K562 (cell line): ENCODE data around the gene PPP6R1. TPM values are rescaled to one million over a fixed set of nuclear protein-coding genes. Genes with fewer than 3 reads are reported as not detected.

Experiments
- ARID2 ChIP-seq: fragments of 450-650 bp; IDR thresholded peaks from 2 replicates; pipeline ENCODE4 v1.6.1; 2017; ENCODE audit warnings: antibody characterized with exemption, mild to moderate bottlenecking
- BRD9 ChIP-seq: fragments of 450-650 bp; IDR thresholded peaks from 2 replicates; pipeline ENCODE4 v1.6.1; 2018; ENCODE audit warnings: low read depth; ENCODE audit not compliant: partially characterized antibody
- CTBP1 ChIP-seq: fragments of 450-650 bp; IDR thresholded peaks from 2 replicates; pipeline ENCODE4 v1.6.1; 2016; ENCODE audit warnings: borderline replicate concordance
- E2F8 ChIP-seq: fragments of 450-650 bp; IDR thresholded peaks from 2 replicates; pipeline ENCODE4 v1.7.1; 2018; ENCODE audit warnings: mild to moderate bottlenecking, low read depth; ENCODE audit not compliant: partially characterized antibody
- ELF1 ChIP-seq: fragments of 200-800 bp; sonication (Bioruptor generic); IDR thresholded peaks from 2 replicates; pipeline ENCODE4 v1.6.1; 2016; ENCODE audit warnings: missing genetic modification characterization, missing compliant biosample characterization
- ESRRB ChIP-seq: fragments of 250-450 bp; sonication (Bioruptor Pico); IDR thresholded peaks from 2 replicates; pipeline ENCODE4 v1.5.0; 2020; ENCODE audit warnings: mild to moderate bottlenecking, moderate library complexity, borderline replicate concordance
- HDAC1 ChIP-seq, 2 experiments: fragments of 450-650 bp; IDR thresholded peaks; 2 replicates each; pipeline ENCODE4 v1.6.1; 2016 to 2017; ENCODE audit warnings: inconsistent platforms in 1 of 2, mild to moderate bottlenecking in 1 of 2, moderate library complexity in 1 of 2
- HDAC2 ChIP-seq: fragments of 450-650 bp; IDR thresholded peaks from 2 replicates; pipeline ENCODE4 v1.6.1; 2016; ENCODE audit warnings: mild to moderate bottlenecking
- HINFP ChIP-seq: fragments of 450-650 bp; conservative IDR thresholded peaks from 2 replicates; pipeline ENCODE4 v1.6.1; 2016; ENCODE audit warnings: missing genetic modification characterization, low read depth, mild to moderate bottlenecking, control low read depth, missing compliant biosample characterization
- MLLT1 ChIP-seq, 2 experiments: fragments of 450-650 bp; IDR thresholded peaks; 2 replicates each; pipeline ENCODE4 v1.6.1; 2016
- POLR2G ChIP-seq: fragments of 200-400 bp; formaldehyde crosslinking; IDR thresholded peaks from 2 replicates; pipeline ENCODE4 v1.6.1; 2017; ENCODE audit warnings: low read depth, mild to moderate bottlenecking, antibody characterized with exemption, low read length, moderate library complexity
- PTTG1 ChIP-seq: fragments of 450-650 bp; IDR thresholded peaks from 2 replicates; pipeline ENCODE4 v1.6.1; 2016; ENCODE audit warnings: low read depth, mild to moderate bottlenecking, missing genetic modification characterization, missing compliant biosample characterization
- RAD21 ChIP-seq, 2 experiments: fragments of 250-450 bp in 1 of 2; fragments of 450-650 bp in 1 of 2; sonication (Bioruptor Pico) in 1 of 2; formaldehyde crosslinking in 1 of 2; IDR thresholded peaks in 1 of 2; conservative IDR thresholded peaks in 1 of 2; 2 replicates each; pipeline versions ENCODE4 v1.4.0 to v1.8.0; 2020 to 2022; ENCODE audit warnings: mild to moderate bottlenecking in 2 of 2, moderate library complexity in 1 of 2
- SMARCA5 ChIP-seq: fragments of 450-650 bp; IDR thresholded peaks from 2 replicates; pipeline ENCODE4 v1.6.1; 2016
- TCF7 ChIP-seq: sonication (generic); IDR thresholded peaks from 2 replicates; pipeline ENCODE4 v1.6.1; 2016; ENCODE audit warnings: antibody characterized with exemption, borderline replicate concordance
- TSC22D4 ChIP-seq: fragments of 450-650 bp; IDR thresholded peaks from 2 replicates; pipeline ENCODE4 v1.6.1; 2016; ENCODE audit warnings: missing genetic modification characterization, missing biosample characterization, control low read depth
- polyA plus RNA-seq, 8 experiments: library from polyadenylated mRNA; depleted of rRNA in 4 of 8; stranded (reverse) in 5 of 8; unstranded in 3 of 8; fragments of >200 nt; fragmentation: Nextera tagmentation in 2 of 8; fragmentation: Illumina TruSeq in 1 of 8; extraction: Ambion mirVana in 2 of 8; extraction: Trizol in 1 of 8; gene quantifications; 2 replicates each; pipeline versions ENCODE4 v1.2.1 to v1.2.3, GENCODE V29; 2011 to 2014; ENCODE audit warnings: inconsistent platforms in 1 of 8, missing spikeins in 1 of 8
- total RNA-seq, 7 experiments: library from RNA; depleted of rRNA in 6 of 7; stranded (reverse); fragments of >200 nt in 6 of 7; fragmentation: Illumina TruSeq in 2 of 7; extraction: Trizol in 2 of 7; gene quantifications; 2 replicates each; pipeline versions ENCODE4 v1.2.1 to v1.2.3, GENCODE V29; 2011 to 2021; ENCODE audit warnings: low replicate concordance in 1 of 7

PPP6R1 gene
- total and polyA plus RNA-seq, 9 of the 15 experiments (the other 6 are each of a cell fraction or from before 2014, with no cell fraction given), result 0.48 to 135 (median 37.2) TPM

- TF ChIP-seq MLLT1 (IDR thresholded peaks at IDR 0.05), result no peak
- TF ChIP-seq ESRRB (CRISPR knock-in tag), result no peak
- no peak for TF ChIP-seq SMARCA5
- TF ChIP-seq TSC22D4 (tag), result no peak
- TF ChIP-seq E2F8, result peak; percentile 50
- TF ChIP-seq PTTG1 (tag), result no peak
- TF ChIP-seq HDAC1 (IDR thresholded peaks at IDR 0.05), result 0 out of 4 replicates have a peak, but pooled peaks of 1 of the 2 experiments have one; percentile 29
- peak; percentile 94 for TF ChIP-seq CTBP1
- peak; percentile 58; the same call in 1 of the 2 replicates for TF ChIP-seq HDAC2
- TF ChIP-seq HINFP, result no peak
- TF ChIP-seq TCF7, result no peak
- no peak for TF ChIP-seq POLR2G
- no peak for TF ChIP-seq ELF1
- TF ChIP-seq RAD21 (CRISPR knock-in tag; conservative IDR thresholded peaks at IDR 0.05 in 1 of 2, IDR thresholded peaks at IDR 0.05 in 1 of 2), result peak; percentile 79 to 90
- TF ChIP-seq BRD9, result peak; percentile 66
- TF ChIP-seq ARID2, result no peak; the same call in 1 of the 2 replicates
These were observed 46.4 kb downstream of the PPP6R1 start (continued) for GRCh38 chr19:55212447-55212846.
